ENCODE measurements around the gene ZNF768.

ZNF768 gene

DNA sequence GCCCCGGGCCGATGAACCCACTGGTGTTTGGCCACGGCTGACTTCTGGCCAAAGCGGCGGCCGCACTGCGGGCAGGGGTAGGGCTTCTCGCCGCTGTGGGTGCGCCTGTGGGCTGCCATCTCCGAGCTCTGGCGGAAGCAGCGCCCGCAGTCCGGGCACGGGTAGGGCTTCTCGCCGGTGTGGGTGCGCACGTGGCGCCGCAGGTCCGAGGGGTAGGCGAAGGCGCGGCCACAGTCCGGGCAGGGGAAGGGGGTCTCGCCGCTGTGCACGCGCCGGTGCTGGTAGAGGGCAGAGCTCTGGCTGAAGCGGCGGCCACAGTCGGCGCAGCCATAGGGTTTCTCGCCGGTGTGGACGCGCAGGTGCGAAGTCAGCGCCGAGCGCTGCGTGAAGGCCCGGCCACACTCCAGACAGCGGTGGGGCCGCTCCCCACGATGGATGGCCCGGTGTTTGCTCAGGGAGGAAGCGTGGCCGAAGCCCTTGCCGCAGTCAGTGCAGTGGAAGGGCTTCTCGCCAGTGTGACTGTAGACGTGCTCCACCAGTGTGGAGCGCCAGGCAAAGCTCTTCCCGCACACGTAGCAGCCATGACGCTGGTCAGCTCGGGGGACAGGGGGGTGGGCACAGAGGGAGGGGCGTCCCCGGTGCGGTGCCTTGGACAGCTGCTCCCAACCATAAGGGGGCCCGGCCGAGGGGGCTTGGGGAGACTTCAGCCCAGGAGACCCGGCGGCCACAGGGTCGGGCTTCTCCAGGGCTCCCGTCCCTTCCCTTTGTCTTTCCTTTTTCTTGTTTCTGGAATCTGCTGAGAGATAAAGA lies 29.2 kb upstream of the ZNF768 start:
- TF ChIP-seq, protein P1, sequence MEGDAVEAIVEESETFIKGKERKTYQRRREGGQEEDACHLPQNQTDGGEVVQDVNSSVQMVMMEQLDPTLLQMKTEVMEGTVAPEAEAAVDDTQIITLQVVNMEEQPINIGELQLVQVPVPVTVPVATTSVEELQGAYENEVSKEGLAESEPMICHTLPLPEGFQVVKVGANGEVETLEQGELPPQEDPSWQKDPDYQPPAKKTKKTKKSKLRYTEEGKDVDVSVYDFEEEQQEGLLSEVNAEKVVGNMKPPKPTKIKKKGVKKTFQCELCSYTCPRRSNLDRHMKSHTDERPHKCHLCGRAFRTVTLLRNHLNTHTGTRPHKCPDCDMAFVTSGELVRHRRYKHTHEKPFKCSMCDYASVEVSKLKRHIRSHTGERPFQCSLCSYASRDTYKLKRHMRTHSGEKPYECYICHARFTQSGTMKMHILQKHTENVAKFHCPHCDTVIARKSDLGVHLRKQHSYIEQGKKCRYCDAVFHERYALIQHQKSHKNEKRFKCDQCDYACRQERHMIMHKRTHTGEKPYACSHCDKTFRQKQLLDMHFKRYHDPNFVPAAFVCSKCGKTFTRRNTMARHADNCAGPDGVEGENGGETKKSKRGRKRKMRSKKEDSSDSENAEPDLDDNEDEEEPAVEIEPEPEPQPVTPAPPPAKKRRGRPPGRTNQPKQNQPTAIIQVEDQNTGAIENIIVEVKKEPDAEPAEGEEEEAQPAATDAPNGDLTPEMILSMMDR (IDR thresholded peaks at IDR 0.05) = no peak
- no peak for TF ChIP-seq ZFX (IDR thresholded peaks at IDR 0.05; ENCODE audit: borderline replicate concordance)
- H3K27ac ChIP-seq = peak overlapping the region; percentile 94

DNA sequence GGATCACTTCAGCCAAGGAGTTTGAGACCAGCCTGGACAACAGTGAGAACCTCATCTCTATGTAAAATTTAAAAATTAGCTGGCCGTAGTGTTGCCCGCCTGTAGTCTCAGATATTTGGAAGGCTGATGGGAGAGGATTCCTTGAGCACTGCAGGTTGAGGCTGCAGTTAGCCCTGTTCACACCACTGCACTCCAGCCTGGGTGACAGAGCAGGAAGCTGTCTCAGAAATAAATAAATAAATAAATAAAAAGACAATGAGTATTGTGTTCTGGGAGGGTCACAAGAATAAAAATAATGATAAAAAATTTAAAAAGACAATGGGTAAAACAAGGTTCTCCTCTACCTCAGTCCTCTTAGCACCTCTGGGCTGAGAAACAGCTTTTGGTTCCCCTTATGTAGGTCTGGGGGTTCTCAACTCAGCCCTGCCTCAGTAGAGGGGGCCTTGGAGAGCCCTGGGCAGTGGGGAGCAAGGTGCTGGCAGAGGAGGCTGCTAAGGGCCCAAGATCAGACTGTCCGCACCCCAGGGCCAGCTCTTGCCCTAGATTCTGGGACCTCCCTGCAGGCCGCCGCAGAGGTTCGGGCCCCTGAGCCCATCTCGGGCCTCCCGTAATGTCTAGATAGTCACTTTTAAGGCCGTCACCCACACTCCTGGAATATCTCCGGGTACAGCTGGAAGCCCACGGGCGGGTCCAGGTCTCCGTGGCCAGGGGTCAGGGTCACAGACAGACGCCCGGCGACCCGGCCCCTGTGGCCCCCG lies 28.4 kb upstream of the ZNF768 start:
- H3K27ac ChIP-seq = no peak overlapping the region; the same call in 1 of the 2 replicates
- TF ChIP-seq, protein P1 (IDR thresholded peaks at IDR 0.05) = no peak
- TF ChIP-seq ZFX (IDR thresholded peaks at IDR 0.05; ENCODE audit: borderline replicate concordance) = no peak

DNA sequence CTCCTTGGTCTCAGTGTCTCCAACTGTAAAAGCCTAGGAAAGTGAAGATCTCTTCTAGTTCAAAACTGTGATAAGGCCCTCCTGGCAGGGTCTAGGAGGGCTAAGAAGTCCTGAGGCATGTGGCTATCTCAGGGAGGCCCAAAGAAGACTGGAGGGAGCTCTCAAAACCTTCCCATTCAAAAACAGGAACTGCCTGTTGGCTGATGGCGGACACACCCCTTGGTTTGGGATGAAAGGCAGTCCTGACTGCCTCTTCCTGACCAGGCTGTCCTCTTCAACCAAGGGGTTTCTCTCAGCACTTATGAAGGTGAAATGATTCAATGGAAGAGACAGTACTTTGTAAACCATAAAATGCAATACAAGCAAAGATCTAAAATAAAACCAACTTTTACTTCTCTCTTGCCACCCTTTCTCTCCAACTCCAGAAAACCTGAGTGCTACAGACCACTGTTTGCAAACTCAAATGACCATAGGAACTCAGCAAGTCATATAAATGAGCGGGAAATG lies 27.1 kb upstream of the ZNF768 start:
- TF ChIP-seq, protein P1 (IDR thresholded peaks at IDR 0.05) = no peak
- no peak for TF ChIP-seq ZFX (IDR thresholded peaks at IDR 0.05; ENCODE audit: borderline replicate concordance)
- peak overlapping the region; percentile 26 for H3K27ac ChIP-seq

DNA sequence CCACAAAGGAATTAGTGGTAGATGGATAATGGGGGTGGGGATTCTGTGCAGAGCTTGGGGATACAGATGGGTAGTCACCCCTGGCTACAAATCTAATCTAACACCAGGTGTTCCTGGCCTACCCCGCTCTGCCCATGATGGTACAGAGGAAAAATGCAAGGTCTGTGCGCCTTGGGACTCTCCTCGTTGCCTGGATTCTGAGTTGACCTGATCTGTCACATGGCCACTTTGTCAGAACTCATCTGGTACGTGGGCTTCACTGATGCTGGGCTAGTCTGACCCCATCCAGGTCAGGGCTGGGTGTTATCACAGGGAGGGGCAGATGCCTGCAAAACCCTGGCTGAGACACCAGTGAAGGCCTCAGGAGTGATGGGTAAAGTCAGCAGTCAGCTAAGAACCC lies 26.6 kb upstream of the ZNF768 start:
- peak overlapping the region; percentile 26; the same call in 1 of the 2 replicates for H3K27ac ChIP-seq

DNA sequence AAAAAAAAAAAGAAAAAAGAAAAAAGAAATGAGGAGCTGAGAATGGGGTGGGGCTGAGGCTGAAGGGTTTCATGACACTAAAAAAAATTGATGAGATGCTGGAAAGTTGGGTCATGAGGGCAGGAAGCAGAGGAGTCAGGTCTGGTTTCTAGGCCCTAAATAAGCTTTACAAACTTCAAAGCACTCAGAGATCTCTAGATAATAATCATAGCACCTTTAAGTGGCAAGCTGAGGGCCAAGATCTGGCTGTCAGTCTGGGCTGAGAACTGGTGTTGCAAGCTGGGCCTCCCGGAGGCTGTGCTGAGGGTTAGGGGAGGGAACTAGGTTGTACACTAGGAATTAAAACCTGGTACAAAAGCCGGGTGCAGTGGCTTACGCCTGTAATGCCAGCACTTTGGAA lies 25.4 kb upstream of the ZNF768 start:
- H3K27ac ChIP-seq = no peak overlapping the region
- no peak for TF ChIP-seq ZFX (IDR thresholded peaks at IDR 0.05; ENCODE audit: borderline replicate concordance)
- TF ChIP-seq, protein P1 (IDR thresholded peaks at IDR 0.05) = no peak

More for the DNA sequence above, 26.6 kb upstream of the ZNF768 start:
- TF ChIP-seq, protein P1 (IDR thresholded peaks at IDR 0.05) = no peak
- TF ChIP-seq ZFX (IDR thresholded peaks at IDR 0.05; ENCODE audit: borderline replicate concordance) = no peak

DNA sequence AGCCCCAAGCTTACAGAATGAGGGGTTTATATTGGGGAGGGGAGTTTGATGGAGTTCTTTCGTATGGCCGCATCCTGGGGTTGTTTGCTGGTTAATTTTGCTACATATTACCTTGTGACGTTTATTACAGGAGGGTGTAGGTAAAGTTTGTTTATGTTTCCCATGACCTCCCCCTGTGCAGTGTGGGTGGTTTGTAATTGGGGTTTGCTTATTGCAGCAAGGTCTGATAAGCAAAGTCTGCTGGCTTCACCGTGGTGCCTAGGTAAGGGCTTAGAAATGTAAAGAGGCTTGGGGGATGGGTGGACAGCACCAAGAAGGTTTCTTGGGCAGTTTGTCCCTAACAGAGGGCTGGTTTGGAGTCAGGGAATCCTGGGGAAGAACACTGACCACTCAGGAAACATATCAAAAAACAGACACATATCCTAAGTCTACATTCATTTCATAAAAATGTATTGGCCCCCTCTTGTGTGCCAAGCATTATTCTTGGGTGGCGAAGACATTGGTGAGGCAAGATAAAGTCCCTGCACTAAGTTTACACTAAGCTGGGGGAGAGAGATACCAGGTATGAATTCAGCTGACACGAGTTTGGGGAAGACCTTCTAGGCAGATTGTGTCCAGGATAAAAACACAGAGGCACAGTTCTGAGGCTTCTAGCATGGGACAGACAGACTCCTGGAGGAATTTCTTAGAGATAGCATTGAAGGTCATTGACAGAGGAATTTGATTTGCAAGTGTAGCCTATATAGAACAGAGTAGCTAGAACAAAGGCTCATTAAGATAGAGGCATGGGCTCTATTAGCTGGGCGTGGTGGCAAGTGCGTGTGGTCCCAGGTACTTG lies 22.3 kb upstream of the ZNF768 start:
- H3K27ac ChIP-seq = no peak overlapping the region
- no peak for TF ChIP-seq ZFX (IDR thresholded peaks at IDR 0.05; ENCODE audit: borderline replicate concordance)
- TF ChIP-seq, protein P1 (IDR thresholded peaks at IDR 0.05) = no peak
